Endodermal cell (in vitro differentiated cells): ENCODE measurements around the gene IQCK. TPM values are rescaled to one million over a fixed set of nuclear protein-coding genes. Genes with fewer than 3 reads are reported as not detected.
A peak's percentile ranks its signal among the peaks of the same experiment; 100 is the strongest.

Experiments
- DNase-seq: peaks from one replicate; pipeline ENCODE4 v3.0.0-alpha.2; 2017
- H3K27ac ChIP-seq: 2 replicates; pipeline ENCODE4 v1.5.1; 2013; ENCODE audit warnings: mild to moderate bottlenecking, low read depth, low read length, moderate library complexity
- H3K27me3 ChIP-seq: 2 replicates; pipeline ENCODE4 v1.6.1; 2013; ENCODE audit warnings: mild to moderate bottlenecking, low read length, moderate library complexity; ENCODE audit not compliant: insufficient read depth, control insufficient read depth, poor library complexity, severe bottlenecking
- H3K36me3 ChIP-seq: 2 replicates; pipeline ENCODE4 v1.7.0; 2013; ENCODE audit warnings: mild to moderate bottlenecking, low read length, moderate library complexity; ENCODE audit not compliant: control insufficient read depth, insufficient read depth
- H3K4me1 ChIP-seq: one replicate; pipeline ENCODE4 v1.7.0; 2013; ENCODE audit warnings: low read length; ENCODE audit not compliant: control insufficient read depth, insufficient read depth
- H3K4me3 ChIP-seq: 2 replicates; pipeline ENCODE4 v1.5.1; 2013; ENCODE audit warnings: mild to moderate bottlenecking, low read length, moderate library complexity
- H3K9ac ChIP-seq: 2 replicates; pipeline ENCODE4 v1.6.1; 2013; ENCODE audit warnings: mild to moderate bottlenecking, low read length, moderate library complexity; ENCODE audit not compliant: poor library complexity, severe bottlenecking; ENCODE audit errors: extremely low read depth
- H3K9me3 ChIP-seq: 2 replicates; pipeline ENCODE4 v1.6.1; 2013; ENCODE audit warnings: mild to moderate bottlenecking, low read length, moderate library complexity; ENCODE audit not compliant: control insufficient read depth
- H3K27ac Mint-ChIP-seq: 2 replicates; pipeline ENCODE4 v1.8.0; 2020; ENCODE audit warnings: mixed read lengths
- H3K27me3 Mint-ChIP-seq: 2 replicates; pipeline ENCODE4 v1.8.0; 2021; ENCODE audit warnings: mild to moderate bottlenecking, mixed read lengths; ENCODE audit not compliant: insufficient read depth
- H3K36me3 Mint-ChIP-seq: 2 replicates; pipeline ENCODE4 v1.8.0; 2020; ENCODE audit warnings: low read depth, mixed read lengths
- H3K4me1 Mint-ChIP-seq: 2 replicates; pipeline ENCODE4 v1.8.0; 2020; ENCODE audit warnings: mixed read lengths
- H3K4me3 Mint-ChIP-seq: 2 replicates; pipeline ENCODE4 v1.8.0; 2020; ENCODE audit warnings: mild to moderate bottlenecking, moderate library complexity, mixed read lengths
- H3K9me3 Mint-ChIP-seq: 2 replicates; pipeline ENCODE4 v1.8.0; 2020; ENCODE audit warnings: mild to moderate bottlenecking, mixed read lengths
- WGBS, 2 experiments: methylation state at CpG; one replicate each; pipeline versions ENCODE4 v1.1.5 to v1.1.7; 2013; ENCODE audit warnings: missing lambda C conversion rate in 2 of 2, mixed read lengths in 1 of 2; ENCODE audit not compliant: insufficient coverage in 1 of 2, insufficient read length in 1 of 2; 5-methylcytosine and 5-hydroxymethylcytosine counted together
- total RNA-seq, 2 donors: library from RNA; stranded (reverse); fragmentation: NEBNext Ultra II Directional in 1 of 2; extraction: Animal tissue kit (Norgen Biotek cat#: 25700) in 1 of 2; gene quantifications; 2 replicates in 1 of 2; 3 replicates in 1 of 2; pipeline ENCODE4 v1.2.1, GENCODE V29; 2021
- TF ChIP-seq, protein P1 (sequence below): fragments of 200-600 bp; sonication (generic); conservative IDR thresholded peaks from 2 replicates; pipeline ENCODE4 v1.5.0; 2021; ENCODE audit warnings: antibody characterized with exemption, mild to moderate bottlenecking

The IQCK gene
- total RNA-seq, 2 donors from 2014 or later: 21.1 to 30.1 TPM

DNA sequence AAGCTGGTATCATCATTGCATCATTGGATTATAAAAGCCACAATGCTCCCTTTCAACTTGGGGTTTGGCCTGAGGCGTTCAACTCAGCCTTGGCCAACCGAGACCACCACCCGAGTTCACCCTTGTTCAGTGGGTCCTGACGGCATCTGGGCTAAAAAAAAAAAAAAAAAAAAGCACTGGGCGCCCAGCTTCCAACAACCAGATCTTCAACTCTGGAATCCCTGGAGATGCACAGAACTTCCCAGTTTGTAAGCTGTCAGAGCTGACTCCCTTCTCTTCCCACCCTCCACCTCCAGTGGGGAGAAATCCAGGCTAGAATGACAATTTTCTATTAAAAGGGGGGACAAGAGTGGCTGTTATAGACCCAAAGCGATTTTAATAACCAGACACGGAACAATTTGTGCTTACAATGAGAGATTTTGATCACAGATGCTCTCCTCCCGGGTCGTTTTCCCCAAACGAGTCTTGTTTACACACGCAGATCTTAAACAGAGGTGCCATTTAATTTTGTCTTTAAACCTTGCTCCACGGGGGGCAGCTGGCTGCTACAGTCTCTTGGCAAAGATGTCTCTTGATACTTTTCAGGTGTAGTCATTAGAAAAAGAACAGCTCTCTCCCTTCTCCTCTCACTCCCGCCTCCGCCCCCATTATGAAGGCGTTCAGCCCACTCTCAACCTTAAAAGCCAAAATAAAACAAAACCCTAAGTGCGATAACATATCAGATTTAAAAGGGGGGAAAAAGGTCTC, 139.7 kb downstream of the IQCK start:
- Histone ChIP-seq H3K27me3 (no peaks in the 10 kb centered on the region), H3K9ac (no peak overlapping the region), H3K36me3 (peaks cover 25% of the 10 kb centered on the region), H3K4me1 (peaks cover 11% of the 10 kb centered on the region), H3K9me3 (no peaks in the 10 kb centered on the region), H3K4me3 (no peak overlapping the region), H3K27ac (no peak overlapping the region)
- no peak for DNase-seq
- Mint-ChIP-seq H3K27ac (peak overlapping the region; percentile 33), H3K36me3 (peaks cover 50% of the 10 kb centered on the region), H3K9me3 (no peaks in the 10 kb centered on the region), H3K4me1 (peaks cover 48% of the 10 kb centered on the region), H3K4me3 (peak overlapping the region; percentile 12), H3K27me3 (no peaks in the 10 kb centered on the region)
- WGBS, 2 experiments: 88 to 90% methylated on average over 10 to 16 of the region's 16 CpGs
- TF ChIP-seq, protein P1, sequence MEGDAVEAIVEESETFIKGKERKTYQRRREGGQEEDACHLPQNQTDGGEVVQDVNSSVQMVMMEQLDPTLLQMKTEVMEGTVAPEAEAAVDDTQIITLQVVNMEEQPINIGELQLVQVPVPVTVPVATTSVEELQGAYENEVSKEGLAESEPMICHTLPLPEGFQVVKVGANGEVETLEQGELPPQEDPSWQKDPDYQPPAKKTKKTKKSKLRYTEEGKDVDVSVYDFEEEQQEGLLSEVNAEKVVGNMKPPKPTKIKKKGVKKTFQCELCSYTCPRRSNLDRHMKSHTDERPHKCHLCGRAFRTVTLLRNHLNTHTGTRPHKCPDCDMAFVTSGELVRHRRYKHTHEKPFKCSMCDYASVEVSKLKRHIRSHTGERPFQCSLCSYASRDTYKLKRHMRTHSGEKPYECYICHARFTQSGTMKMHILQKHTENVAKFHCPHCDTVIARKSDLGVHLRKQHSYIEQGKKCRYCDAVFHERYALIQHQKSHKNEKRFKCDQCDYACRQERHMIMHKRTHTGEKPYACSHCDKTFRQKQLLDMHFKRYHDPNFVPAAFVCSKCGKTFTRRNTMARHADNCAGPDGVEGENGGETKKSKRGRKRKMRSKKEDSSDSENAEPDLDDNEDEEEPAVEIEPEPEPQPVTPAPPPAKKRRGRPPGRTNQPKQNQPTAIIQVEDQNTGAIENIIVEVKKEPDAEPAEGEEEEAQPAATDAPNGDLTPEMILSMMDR: no peak

DNA sequence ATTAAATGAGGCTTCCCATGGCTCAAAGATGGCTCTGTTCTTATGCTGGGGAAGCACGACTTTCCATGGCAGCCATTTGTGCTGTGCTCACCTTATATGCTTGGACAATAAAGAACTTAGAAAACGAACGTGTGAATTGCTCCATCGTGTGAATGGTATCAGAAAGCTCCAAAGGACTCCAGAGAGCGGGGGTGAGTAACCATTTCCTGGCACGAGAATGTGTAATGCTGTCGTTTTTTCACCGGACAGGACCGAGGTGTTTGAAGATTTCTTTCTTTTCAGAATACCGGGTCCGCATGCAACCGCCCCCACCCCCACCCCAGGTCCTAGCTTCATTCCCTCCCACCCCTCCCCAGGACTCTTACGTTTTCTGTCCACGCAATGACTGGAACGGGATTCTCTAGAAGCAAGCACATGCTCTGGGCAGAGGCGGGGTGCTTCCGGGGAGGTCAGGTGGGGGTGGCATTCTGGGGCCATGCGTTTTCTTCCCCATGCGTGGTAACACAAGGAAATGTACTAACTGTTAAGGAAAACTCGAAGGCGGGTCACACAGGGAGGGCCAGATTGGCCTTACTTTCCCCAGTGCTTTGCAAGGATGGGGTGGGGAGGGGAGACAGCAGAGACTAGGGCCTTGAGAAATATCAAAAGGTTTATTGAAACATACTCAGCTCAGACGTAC, 140.4 kb downstream of the IQCK start:
- TF ChIP-seq, protein P1: no peak
- H3K27me3 ChIP-seq: no peaks in the 10 kb centered on the region
- peaks cover 50% of the 10 kb centered on the region for H3K36me3 Mint-ChIP-seq
- H3K4me1 Mint-ChIP-seq: peaks cover 45% of the 10 kb centered on the region
- H3K27ac Mint-ChIP-seq: peak overlapping the region; percentile 33
- no peak for DNase-seq
- no peaks in the 10 kb centered on the region for H3K27me3 Mint-ChIP-seq
- H3K9ac ChIP-seq: no peak overlapping the region
- H3K27ac ChIP-seq: no peak overlapping the region
- H3K4me3 Mint-ChIP-seq: peak overlapping the region; percentile 12
- H3K4me1 ChIP-seq: peaks cover 11% of the 10 kb centered on the region
- 79 to 90% methylated on average over 9 to 22 of the region's 22 CpGs for WGBS, 2 experiments
- H3K36me3 ChIP-seq: peaks cover 25% of the 10 kb centered on the region
- H3K9me3 Mint-ChIP-seq: no peaks in the 10 kb centered on the region
- H3K9me3 ChIP-seq: no peaks in the 10 kb centered on the region
- H3K4me3 ChIP-seq: no peak overlapping the region

DNA sequence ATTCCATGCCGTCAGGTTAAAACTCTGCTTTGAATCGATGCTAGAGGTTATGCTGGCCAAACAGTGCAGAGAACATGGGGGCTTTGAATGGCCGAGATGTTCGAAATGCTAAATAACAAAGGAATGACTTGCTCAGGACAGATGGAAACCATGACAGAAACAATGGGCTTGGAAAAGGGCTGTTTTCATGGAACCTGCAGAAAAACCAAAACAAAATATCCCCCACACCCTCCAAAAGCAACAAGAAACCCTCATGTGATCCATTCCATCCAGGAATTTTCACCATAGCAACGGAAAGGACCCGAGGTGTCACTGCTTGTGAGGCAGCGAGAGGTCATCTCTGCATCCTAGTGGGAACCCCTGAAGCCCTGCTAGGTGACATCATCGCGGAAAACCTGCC, 141.1 kb downstream of the IQCK start:
- H3K27me3 Mint-ChIP-seq: no peaks in the 10 kb centered on the region
- Histone ChIP-seq H3K4me3 (no peak overlapping the region), H3K27ac (no peak overlapping the region), H3K9ac (no peak overlapping the region), H3K4me1 (peaks cover 11% of the 10 kb centered on the region), H3K27me3 (no peaks in the 10 kb centered on the region), H3K9me3 (no peaks in the 10 kb centered on the region), H3K36me3 (peaks cover 29% of the 10 kb centered on the region)
- H3K27ac Mint-ChIP-seq: no peak overlapping the region
- no peak overlapping the region for H3K4me3 Mint-ChIP-seq
- H3K4me1 Mint-ChIP-seq: peaks cover 45% of the 10 kb centered on the region
- no peak for DNase-seq
- 85 to 94% methylated on average over 7 to 9 of the region's 9 CpGs for WGBS, 2 experiments
- TF ChIP-seq, protein P1: no peak
- H3K36me3 Mint-ChIP-seq: peaks cover 51% of the 10 kb centered on the region
- no peaks in the 10 kb centered on the region for H3K9me3 Mint-ChIP-seq
